ENCODE data around the gene NFIB. TPM values are rescaled to one million over a fixed set of nuclear protein-coding genes. Genes with fewer than 3 reads are reported as not detected.

Gene NFIB
- total and polyA plus RNA-seq, 2 of the 8 experiments (the other 6 are each of a cell fraction or from before 2014, with no cell fraction given), result 2.6 to 13.1 TPM

DNA sequence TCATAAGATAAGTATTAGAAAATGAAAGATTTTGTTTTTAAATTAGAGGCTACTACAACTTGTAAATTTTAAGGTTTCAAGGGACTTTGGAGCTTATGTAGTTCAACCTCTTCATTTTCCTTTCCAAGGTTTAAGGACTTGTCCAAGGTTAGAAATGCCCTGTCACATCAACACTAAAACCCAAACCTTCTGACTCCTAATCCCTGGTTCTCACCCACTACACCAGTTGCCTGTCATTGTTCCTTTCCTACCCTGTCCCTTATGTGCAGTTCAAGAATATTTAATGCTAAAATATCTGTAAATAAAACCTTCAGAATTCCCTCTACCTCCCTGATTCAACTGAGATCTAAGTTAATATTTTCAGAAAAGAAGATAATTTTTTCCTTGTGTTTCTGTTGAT, 206.4 kb downstream of the NFIB start (continued):
- no peak for TF ChIP-seq TEAD4 (IDR thresholded peaks at IDR 0.05; ENCODE audit: low read depth, low read length)
- TF ChIP-seq RNF2 (IDR thresholded peaks at IDR 0.05; ENCODE audit: borderline replicate concordance, low read depth, low read length, missing control alignments, poor library complexity, severe bottlenecking), result no peak
- TF ChIP-seq KDM4A (IDR thresholded peaks at IDR 0.05; ENCODE audit: low read depth, low read length, severe bottlenecking), result no peak
- TF ChIP-seq RAD21 (IDR thresholded peaks at IDR 0.05 in 1 of 2, conservative IDR thresholded peaks at IDR 0.05 in 1 of 2; ENCODE audit: low read depth in 2 of 2, low read length in 2 of 2), result no peak
